B cell (primary cell): ENCODE results near the gene HSP90B1. TPM values are rescaled to one million over a fixed set of nuclear protein-coding genes. Genes with fewer than 3 reads are reported as not detected.
A peak's percentile ranks its signal among the peaks of the same experiment; 100 is the strongest.

Experiments used
- ATAC-seq: fragments of 200-7000 bp; cut with Tn5 transposase; one replicate; pipeline ENCODE4 v1.10.0; 2021; ENCODE audit warnings: low read depth, mild to moderate bottlenecking, moderate number of reproducible peaks, moderate library complexity
- CTCF ChIA-PET: fragments of 350-600 bp; sonication (Branson Sonifier 250); formaldehyde crosslinking; loops from one replicate; lab custom pipeline; 2021; ENCODE audit warnings: antibody characterized with exemption, inconsistent platforms; lab: Charles Lee
- POLR2A ChIA-PET: fragments of 350-600 bp; sonication (Branson Sonifier 250); formaldehyde crosslinking; loops from one replicate; lab custom pipeline; 2021; ENCODE audit warnings: antibody characterized with exemption; lab: Charles Lee
- DNase-seq: peaks from one replicate; pipeline ENCODE4 v3.0.0; 2013
- H2AFZ ChIP-seq: 2 replicates; pipeline ENCODE4 v1.6.1; 2012; ENCODE audit warnings: mild to moderate bottlenecking, low read depth, low read length; ENCODE audit not compliant: insufficient read depth, poor library complexity, severe bottlenecking
- H3K27ac ChIP-seq, 2 donors: 1 replicate in 1 of 2; 2 replicates in 1 of 2; pipeline ENCODE4 v1.5.1; 2012 to 2013; ENCODE audit warnings: low read length in 2 of 2, mild to moderate bottlenecking in 2 of 2, moderate library complexity in 1 of 2
- H3K27me3 ChIP-seq, 4 experiments: fragments of 200-600 bp in 1 of 4; sonication (generic) in 1 of 4; replicated peaks in 1 of 4; 1 replicate in 2 of 4; 2 replicates in 2 of 4; pipeline versions ENCODE4 v1.6.1 to v1.7.0; 2013 to 2016; ENCODE audit warnings: low read length in 3 of 4, mild to moderate bottlenecking in 2 of 4, mixed read lengths in 1 of 4, moderate library complexity in 1 of 4; ENCODE audit not compliant: insufficient read depth in 4 of 4, control insufficient read depth in 3 of 4; ENCODE audit errors: control extremely low read depth in 1 of 4
- H3K36me3 ChIP-seq, 2 experiments: replicated peaks in 1 of 2; 1 replicate in 1 of 2; 2 replicates in 1 of 2; pipeline versions ENCODE4 v1.6.1 to v1.7.1; 2013; ENCODE audit warnings: low read length in 1 of 2; ENCODE audit not compliant: insufficient read depth in 2 of 2, control insufficient read depth in 1 of 2; ENCODE audit errors: control extremely low read depth in 1 of 2, extremely low read depth in 1 of 2
- H3K4me1 ChIP-seq, 2 donors: fragments of 200-600 bp in 1 of 2; sonication (generic) in 1 of 2; 1 replicate in 1 of 2; 2 replicates in 1 of 2; pipeline versions ENCODE4 v1.5.1 to v1.6.1; 2013 to 2017; ENCODE audit warnings: low read length in 2 of 2; ENCODE audit not compliant: control insufficient read depth in 2 of 2, insufficient read depth in 2 of 2
- H3K4me2 ChIP-seq: replicated peaks from 2 replicates; pipeline ENCODE3; 2012; ENCODE audit warnings: mild to moderate bottlenecking, low read depth, low read length; ENCODE audit not compliant: poor library complexity, severe bottlenecking
- H3K4me3 ChIP-seq, 5 experiments: fragments of 200-600 bp in 1 of 5; sonication (generic) in 1 of 5; 1 replicate in 3 of 5; 2 replicates in 2 of 5; pipeline versions ENCODE4 v1.5.1 to v1.7.0; 2011 to 2016; ENCODE audit warnings: low read length in 4 of 5, mild to moderate bottlenecking in 4 of 5, low read depth in 2 of 5, control low read depth in 1 of 5, moderate library complexity in 1 of 5; ENCODE audit not compliant: insufficient read depth in 1 of 5; ENCODE audit errors: control extremely low read depth in 1 of 5, extremely low read depth in 1 of 5
- H3K79me2 ChIP-seq: fragments of 200-600 bp; sonication (generic); one replicate; pipeline ENCODE4 v1.6.0; 2016; ENCODE audit warnings: low read length; ENCODE audit not compliant: control insufficient read depth, insufficient read depth
- H3K9ac ChIP-seq: fragments of 200-600 bp; sonication (generic); 2 replicates; pipeline ENCODE4 v1.6.1; 2017; ENCODE audit warnings: mild to moderate bottlenecking, low read length, moderate library complexity
- H3K9me3 ChIP-seq, 3 donors: one replicate each; pipeline versions ENCODE4 v1.6.1 to v1.7.1; 2013; ENCODE audit warnings: low read length in 2 of 3; ENCODE audit not compliant: control insufficient read depth in 2 of 3, insufficient read depth in 1 of 3; ENCODE audit errors: control extremely low read depth in 1 of 3
- H4K20me1 ChIP-seq: 2 replicates; pipeline ENCODE4 v1.6.0; 2012; ENCODE audit warnings: mild to moderate bottlenecking, low read length; ENCODE audit not compliant: insufficient read depth, control insufficient read depth, poor library complexity, severe bottlenecking
- H3K27ac Mint-ChIP-seq: one replicate; pipeline ENCODE4 v1.8.0; 2021; ENCODE audit warnings: mixed read lengths
- H3K27me3 Mint-ChIP-seq: one replicate; pipeline ENCODE4 v1.8.0; 2021; ENCODE audit warnings: mixed read lengths
- H3K4me1 Mint-ChIP-seq: one replicate; pipeline ENCODE4 v1.8.0; 2021; ENCODE audit warnings: mixed read lengths
- H3K4me3 Mint-ChIP-seq: one replicate; pipeline ENCODE4 v1.8.0; 2021; ENCODE audit warnings: mixed read lengths
- H3K9me3 Mint-ChIP-seq: one replicate; pipeline ENCODE4 v1.8.0; 2022; ENCODE audit warnings: mixed read lengths; ENCODE audit not compliant: insufficient read depth
- CTCF ChIP-seq: fragments of 200-600 bp; IDR thresholded peaks from one replicate; pipeline ENCODE4 v1.8.0; 2022; ENCODE audit warnings: antibody characterized with exemption, mild to moderate bottlenecking
- EZH2 ChIP-seq: IDR thresholded peaks from 2 replicates; pipeline ENCODE4 v1.6.1; 2012; ENCODE audit warnings: borderline replicate concordance, low read depth, mild to moderate bottlenecking, moderate library complexity, low read length; ENCODE audit not compliant: insufficient read depth, poor library complexity, severe bottlenecking
- WGBS: methylation state at CpG from one replicate; pipeline ENCODE4 v1.1.5; 2013; ENCODE audit warnings: missing lambda C conversion rate; ENCODE audit not compliant: insufficient coverage; 5-methylcytosine and 5-hydroxymethylcytosine counted together
- intact Hi-C: fragments of 100-400 bp; cut with micrococcal nuclease; formaldehyde crosslinking; loops from one replicate; pipeline ENCODE4 v1.10.0; 2022
- polyA plus RNA-seq: library from polyadenylated mRNA; depleted of rRNA; stranded (reverse); fragments of >200 nt; gene quantifications from 2 replicates; pipeline ENCODE4 v1.2.3, GENCODE V29; 2012
- total RNA-seq, 2 donors: library from RNA; stranded (reverse); fragments of 120-200 nt in 1 of 2; gene quantifications; 1 replicate in 1 of 2; 2 replicates in 1 of 2; pipeline versions ENCODE4 v1.2.3 to v1.2.4, GENCODE V29; 2013 to 2022

Gene HSP90B1
- total and polyA plus RNA-seq, 2 donors (not counting 1 experiment from before 2014, with no cell fraction given), result 94.5 to 203 TPM

DNA sequence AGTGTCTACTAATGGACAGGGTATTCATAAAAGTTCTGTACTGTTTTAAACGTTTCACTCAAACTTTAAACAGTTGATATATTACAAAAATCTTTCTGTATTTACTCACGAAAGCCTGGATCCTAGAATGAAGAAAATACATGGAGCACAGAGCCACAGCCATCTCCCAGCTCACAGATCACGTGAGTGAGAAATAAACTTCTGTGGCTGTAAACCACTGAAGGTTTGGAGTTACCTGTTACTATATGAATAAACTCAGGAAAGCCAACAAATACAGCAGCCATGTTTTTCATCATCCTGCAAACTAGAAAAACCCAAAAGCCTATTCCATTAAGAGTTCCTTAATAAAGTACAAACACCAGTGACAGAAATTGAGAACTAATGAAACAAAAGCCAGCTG, 34.6 kb downstream of the HSP90B1 start:
- ChIA-PET CTCF (interaction anchor here (1.3 to 2.9 kb wide), 2 partner anchors 8 to 13 kb away, joined by 4 to 39 read pairs; a partner anchor contains a TSS), POLR2A (interaction anchor here (1.2 to 2.9 kb wide), 3 partner anchors 8 to 81 kb away, joined by 3 to 49 read pairs (median 40); partner anchors contain the start of gene HSP90B1)
- Histone ChIP-seq H3K4me2 (peak overlapping the region; percentile 92), H3K36me3 (peaks cover 3 to 12% of the 10 kb centered on the region in 2 experiments), H3K4me3 (peak overlapping the region; percentile 70 to 96 (median 85)), H2AFZ (peak overlapping the region; percentile 92), H3K27me3 (no peaks in the 10 kb centered on the region), H4K20me1 (peaks cover 18% of the 10 kb centered on the region), H3K4me1 (peaks cover 26% of the 10 kb centered on the region in 2 donors), H3K9me3 (no peaks in the 10 kb centered on the region), H3K27ac (peak overlapping the region; percentile 81 to 95), H3K9ac (peak overlapping the region; percentile 99), H3K79me2 (peaks cover 51% of the 10 kb centered on the region)
- H3K27me3 Mint-ChIP-seq, result no peaks in the 10 kb centered on the region
- no peaks in the 10 kb centered on the region for H3K9me3 Mint-ChIP-seq
- DNase-seq (no peak), ATAC-seq (no peak)
- H3K27ac Mint-ChIP-seq, result peak overlapping the region; percentile 97
- no peak for TF ChIP-seq EZH2
- TF ChIP-seq CTCF, result no peak
- peak overlapping the region; percentile 98 for H3K4me3 Mint-ChIP-seq
- peaks cover 39% of the 10 kb centered on the region for H3K4me1 Mint-ChIP-seq
- intact Hi-C loops, result loop anchor here (1.0 to 5.0 kb wide), 8 partner anchors 8 to 1272 kb away; partner anchors contain the start of genes APPL2, HCFC2, NFYB and NT5DC3
- no CpG with 5 or more reads among the region's 3 CpGs for WGBS

- intact Hi-C loops, result loop anchor here (1.0 to 5.0 kb wide), 8 partner anchors 8 to 1272 kb away; partner anchors contain the start of genes APPL2, HCFC2, NFYB and NT5DC3
- Histone ChIP-seq H3K36me3 (peaks cover 3 to 12% of the 10 kb centered on the region in 2 experiments), H4K20me1 (peaks cover 22% of the 10 kb centered on the region), H3K27ac (peak overlapping the region; percentile 81 to 95), H2AFZ (peak overlapping the region; percentile 92), H3K4me3 (peak overlapping the region; percentile 70 to 96 (median 85)), H3K4me2 (peak overlapping the region; percentile 92), H3K9me3 (no peaks in the 10 kb centered on the region), H3K79me2 (peaks cover 55% of the 10 kb centered on the region), H3K9ac (peak overlapping the region; percentile 99), H3K4me1 (peaks cover 26% of the 10 kb centered on the region in 2 donors), H3K27me3 (no peaks in the 10 kb centered on the region)
- Mint-ChIP-seq H3K27ac (peak overlapping the region; percentile 97), H3K4me3 (peak overlapping the region; percentile 98), H3K27me3 (no peaks in the 10 kb centered on the region), H3K9me3 (no peaks in the 10 kb centered on the region), H3K4me1 (peaks cover 39% of the 10 kb centered on the region)
- POLR2A ChIA-PET, result interaction anchor here (0.5 to 2.9 kb wide), 7 partner anchors 9 to 172 kb away, joined by 3 to 49 read pairs (median 3); partner anchors contain the start of genes HSP90B1 and NFYB
- TF ChIP-seq CTCF, result no peak
- TF ChIP-seq EZH2, result no peak
- WGBS, result 0% methylated on average over 1 of the region's 11 CpGs
- CTCF ChIA-PET, result interaction anchor here (0.6 to 2.9 kb wide), 6 partner anchors 9 to 194 kb away, joined by 3 to 39 read pairs (median 4); partner anchors contain the start of gene HSP90B1
- ATAC-seq, result no peak
- DNase-seq, result no peak
Measured at GRCh38 chr12:103965255-103965589, 35.0 kb downstream of the HSP90B1 start.
